ENCODE measurements around the gene UPF1.

Gene UPF1

DNA sequence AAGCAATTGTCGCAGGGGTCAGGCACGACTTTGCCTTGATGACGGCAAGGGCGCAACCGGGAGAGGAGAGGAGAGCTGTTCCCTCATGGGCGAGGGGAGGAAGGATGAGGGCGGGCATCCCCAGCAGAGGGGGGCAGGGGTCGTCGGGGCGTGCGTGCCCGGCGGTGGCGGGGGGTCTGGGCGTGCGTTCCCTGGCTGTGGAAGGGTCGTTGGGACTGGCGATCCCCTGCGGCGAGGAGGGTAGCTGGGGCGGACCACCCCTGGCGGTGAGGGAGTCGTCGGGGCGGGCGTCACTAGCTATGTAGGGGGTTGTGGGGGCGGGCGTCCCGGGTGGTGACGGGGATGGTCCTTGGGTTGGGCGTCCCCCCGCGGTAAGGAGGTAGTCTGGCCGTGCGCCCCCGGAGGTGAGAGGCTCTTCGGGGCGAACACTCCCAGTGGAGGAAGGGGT, 42.3 kb upstream of the UPF1 start:
- TF ChIP-seq, protein P1, sequence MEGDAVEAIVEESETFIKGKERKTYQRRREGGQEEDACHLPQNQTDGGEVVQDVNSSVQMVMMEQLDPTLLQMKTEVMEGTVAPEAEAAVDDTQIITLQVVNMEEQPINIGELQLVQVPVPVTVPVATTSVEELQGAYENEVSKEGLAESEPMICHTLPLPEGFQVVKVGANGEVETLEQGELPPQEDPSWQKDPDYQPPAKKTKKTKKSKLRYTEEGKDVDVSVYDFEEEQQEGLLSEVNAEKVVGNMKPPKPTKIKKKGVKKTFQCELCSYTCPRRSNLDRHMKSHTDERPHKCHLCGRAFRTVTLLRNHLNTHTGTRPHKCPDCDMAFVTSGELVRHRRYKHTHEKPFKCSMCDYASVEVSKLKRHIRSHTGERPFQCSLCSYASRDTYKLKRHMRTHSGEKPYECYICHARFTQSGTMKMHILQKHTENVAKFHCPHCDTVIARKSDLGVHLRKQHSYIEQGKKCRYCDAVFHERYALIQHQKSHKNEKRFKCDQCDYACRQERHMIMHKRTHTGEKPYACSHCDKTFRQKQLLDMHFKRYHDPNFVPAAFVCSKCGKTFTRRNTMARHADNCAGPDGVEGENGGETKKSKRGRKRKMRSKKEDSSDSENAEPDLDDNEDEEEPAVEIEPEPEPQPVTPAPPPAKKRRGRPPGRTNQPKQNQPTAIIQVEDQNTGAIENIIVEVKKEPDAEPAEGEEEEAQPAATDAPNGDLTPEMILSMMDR (conservative IDR thresholded peaks at IDR 0.05): no peak
- no peak overlapping the region; the same call in 1 of the 2 replicates for H3K27ac ChIP-seq

DNA sequence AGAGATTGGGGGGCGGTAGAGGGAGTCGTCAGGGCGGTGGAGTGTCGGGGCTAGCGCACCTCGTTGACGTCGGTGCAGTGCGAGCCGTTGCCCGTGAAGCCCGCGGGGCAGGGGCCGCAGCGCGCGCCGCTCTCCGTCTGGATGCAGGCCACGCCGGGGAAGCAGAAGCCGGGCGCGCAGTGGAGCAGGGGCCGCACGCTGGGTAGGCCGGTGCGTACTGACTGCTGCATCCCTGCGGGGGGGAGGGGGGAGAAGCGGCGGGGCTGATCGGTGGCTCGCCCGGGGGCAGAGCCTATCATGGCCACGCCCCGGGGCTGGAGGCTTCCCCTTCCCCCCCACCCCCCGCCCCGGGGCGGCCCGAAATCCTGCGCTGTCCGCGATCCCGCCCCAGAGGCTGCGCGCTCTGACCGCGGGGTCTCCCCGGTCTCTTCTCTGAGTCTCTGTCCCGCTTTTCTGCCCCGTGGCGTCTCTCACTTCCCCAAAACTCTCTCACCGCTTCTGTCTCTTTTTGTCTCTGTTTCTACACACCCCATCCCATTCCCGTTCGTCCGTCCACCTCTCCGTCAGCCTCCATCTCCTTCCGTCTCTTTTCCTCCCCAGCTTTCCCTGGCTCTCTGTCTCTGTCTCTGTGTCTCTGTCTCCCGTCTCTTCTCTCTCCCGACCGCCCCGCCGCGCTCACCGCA, 41.7 kb upstream of the UPF1 start:
- TF ChIP-seq, protein P1 (conservative IDR thresholded peaks at IDR 0.05): no peak
- no peak overlapping the region; the same call in 1 of the 2 replicates for H3K27ac ChIP-seq

DNA sequence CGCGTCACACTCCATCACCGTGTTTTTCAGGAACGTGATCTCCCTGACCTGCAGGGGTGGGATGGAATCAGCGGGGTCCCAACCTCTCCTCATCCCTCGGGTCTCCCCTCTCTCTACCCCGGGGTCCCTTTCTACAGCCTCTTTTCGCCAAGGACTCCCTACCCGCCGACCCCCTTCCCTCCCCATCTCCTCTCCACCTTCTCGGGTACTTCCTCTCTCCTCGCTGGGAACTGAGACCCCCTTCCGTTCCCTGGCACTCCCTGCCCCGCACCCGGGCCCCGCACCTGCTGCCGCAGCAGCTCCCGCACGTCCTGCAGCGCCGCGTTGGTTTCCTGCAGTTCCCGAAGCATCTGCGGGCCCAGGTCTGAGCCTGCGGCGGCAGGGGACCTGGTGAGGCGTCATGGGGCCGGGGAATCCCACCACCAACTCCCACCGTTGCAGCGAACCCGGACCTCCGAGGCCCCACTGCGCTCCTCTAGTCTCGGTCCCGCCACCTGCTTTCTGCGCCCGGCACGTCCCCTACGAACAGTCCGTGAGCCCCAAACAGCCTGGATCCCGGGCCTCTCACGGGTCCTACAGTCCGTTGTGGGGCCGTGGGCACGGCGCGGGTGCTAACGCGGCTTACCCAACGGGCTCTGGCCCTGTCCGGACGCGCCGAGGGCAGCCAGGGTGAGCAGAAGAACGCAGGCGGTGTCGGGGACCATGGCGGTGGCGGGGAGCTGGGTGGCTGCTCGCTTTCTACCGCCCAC, 41.0 kb upstream of the UPF1 start, which contains the start of gene COMP:
TSS of gene COMP (minus strand) at position 740 of the 749 bp plus-strand sequence. CDS start at position 704, 36 bp downstream.
- TF ChIP-seq, protein P1 (conservative IDR thresholded peaks at IDR 0.05): no peak

DNA sequence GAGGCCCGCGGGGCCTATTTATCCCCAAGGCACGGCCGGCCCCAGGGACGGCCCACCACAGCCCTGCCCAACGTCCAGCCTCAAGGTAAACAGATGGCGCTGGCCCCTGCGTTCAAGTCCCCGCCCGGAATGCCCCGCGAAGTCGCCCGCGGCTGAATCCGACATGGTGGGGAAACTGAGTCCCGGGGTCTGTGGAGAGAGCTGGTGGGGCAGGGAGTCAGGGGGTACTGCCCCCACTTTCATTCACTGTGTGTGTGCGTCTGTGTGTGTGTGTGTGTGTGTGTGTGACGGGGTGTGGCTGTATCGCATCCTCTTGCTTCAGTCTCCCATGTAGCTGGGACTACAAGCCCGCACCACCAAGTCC, 40.5 kb upstream of the UPF1 start:
- TF ChIP-seq, protein P1 (conservative IDR thresholded peaks at IDR 0.05): no peak
- no peak overlapping the region for H3K27ac ChIP-seq

More for the DNA sequence above, 41.0 kb upstream of the UPF1 start, which contains the start of gene COMP:
- H3K27ac ChIP-seq: no peak within 1 kb of the TSS

DNA sequence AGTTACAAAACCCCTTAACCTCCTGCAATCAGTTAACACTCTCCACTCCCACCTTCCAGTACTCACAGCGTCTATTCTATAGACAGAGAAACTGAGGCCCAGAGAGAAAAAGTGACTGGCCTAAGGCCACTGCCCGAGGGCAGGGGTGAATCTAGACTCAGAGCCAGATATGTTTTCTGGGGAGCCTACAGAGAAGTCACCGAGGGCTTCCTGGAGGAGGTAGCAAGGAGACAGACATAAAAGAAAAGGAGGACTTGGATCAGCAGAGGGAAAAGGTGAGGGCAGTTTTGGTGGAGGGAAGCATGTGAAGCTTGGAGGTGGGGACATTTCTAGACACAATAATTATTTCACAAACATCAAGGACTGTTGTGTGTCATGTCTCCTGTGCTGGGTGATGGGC, 39.1 kb upstream of the UPF1 start:
- no peak overlapping the region for H3K27ac ChIP-seq
- TF ChIP-seq, protein P1 (conservative IDR thresholded peaks at IDR 0.05): no peak

DNA sequence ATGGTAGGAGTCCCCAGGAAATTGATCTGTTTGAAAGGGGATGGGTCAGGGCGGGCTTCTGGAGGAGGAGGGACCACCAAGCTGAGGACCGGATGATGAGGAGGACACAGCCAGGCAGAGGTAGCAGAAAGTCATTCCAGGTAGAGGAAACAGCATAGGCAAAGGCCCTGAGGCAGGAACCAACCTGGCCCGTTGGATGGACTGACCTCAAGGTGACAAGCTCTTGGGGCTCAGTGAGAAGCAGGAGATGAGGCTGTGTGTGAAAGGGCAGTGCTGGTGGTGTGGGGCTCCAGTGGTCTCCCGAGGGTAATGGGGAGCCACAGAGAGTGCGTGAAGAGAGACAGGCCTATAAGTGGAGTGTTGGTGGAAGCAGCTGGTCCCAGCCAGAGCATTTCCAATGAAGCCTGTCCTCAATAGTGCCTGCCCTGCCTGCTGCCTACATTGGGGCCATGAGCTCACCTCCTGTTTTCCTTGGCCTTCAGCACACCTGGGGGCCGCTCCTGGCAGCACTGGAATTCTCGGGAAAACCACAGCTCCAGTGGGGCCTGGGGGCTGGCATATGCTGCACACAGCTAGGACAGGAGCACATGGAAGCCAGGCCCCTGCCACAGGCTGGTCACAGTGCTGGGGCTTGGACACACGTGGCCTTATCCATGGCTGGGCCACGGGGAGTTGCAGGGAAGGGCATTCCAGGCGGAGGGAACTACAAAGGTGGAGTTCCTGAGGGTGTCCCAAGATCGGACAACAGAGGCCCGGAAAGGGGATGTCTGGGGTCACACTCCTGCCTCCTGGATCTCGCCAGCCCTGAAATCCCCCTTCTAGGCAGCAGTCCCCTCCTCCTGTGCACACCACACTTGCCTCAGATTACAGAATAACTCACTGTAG, 38.4 kb upstream of the UPF1 start:
- no peak overlapping the region for H3K27ac ChIP-seq
- TF ChIP-seq, protein P1 (conservative IDR thresholded peaks at IDR 0.05): no peak

DNA sequence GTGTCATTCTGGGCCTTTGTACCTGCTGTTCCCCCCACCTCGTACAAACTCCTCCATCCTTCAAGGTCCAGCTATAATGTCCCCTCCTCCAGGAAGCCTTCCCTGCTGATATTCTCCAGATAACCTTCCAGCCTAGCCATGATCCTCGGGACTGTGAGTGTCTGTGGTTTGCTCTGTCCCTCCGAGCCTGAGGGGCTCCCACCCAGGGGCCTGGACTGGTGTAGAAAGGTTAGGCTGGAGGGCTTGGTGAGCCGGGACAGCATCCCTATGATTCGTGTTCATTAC, 37.8 kb upstream of the UPF1 start:
- no peak overlapping the region for H3K27ac ChIP-seq
- TF ChIP-seq, protein P1 (conservative IDR thresholded peaks at IDR 0.05): no peak
